CD14-positive monocyte (primary cell): ENCODE results near the gene SLC29A1. TPM values are rescaled to one million over a fixed set of nuclear protein-coding genes. Genes with fewer than 3 reads are reported as not detected.

Experiments used
- DNase-seq, 3 donors: peaks; one replicate each; pipeline ENCODE4 v3.0.0-alpha.2; 2011 to 2022
- H2AFZ ChIP-seq: 2 replicates; pipeline ENCODE4 v1.6.0; 2012; ENCODE audit warnings: mild to moderate bottlenecking, low read depth, low read length, inconsistent platforms; ENCODE audit not compliant: insufficient read depth, poor library complexity, severe bottlenecking
- H3K27ac ChIP-seq, 2 donors: 1 replicate in 1 of 2; 2 replicates in 1 of 2; pipeline ENCODE4 v1.5.1; 2012 to 2013; ENCODE audit warnings: low read length in 2 of 2, control low read depth in 1 of 2, inconsistent platforms in 1 of 2, low read depth in 1 of 2, mild to moderate bottlenecking in 1 of 2
- H3K27me3 ChIP-seq, 2 donors: one replicate each; pipeline versions ENCODE4 v1.6.0 to v1.6.1; 2011 to 2013; ENCODE audit warnings: low read length in 2 of 2; ENCODE audit not compliant: control insufficient read depth in 2 of 2, insufficient read depth in 2 of 2
- H3K36me3 ChIP-seq, 2 donors: replicated peaks in 1 of 2; 1 replicate in 1 of 2; 2 replicates in 1 of 2; pipeline versions ENCODE4 v1.5.1 to v1.6.1; 2012 to 2013; ENCODE audit warnings: low read length in 2 of 2, control low read depth in 1 of 2, inconsistent platforms in 1 of 2, mild to moderate bottlenecking in 1 of 2; ENCODE audit not compliant: insufficient read depth in 2 of 2, control insufficient read depth in 1 of 2
- H3K4me1 ChIP-seq, 2 donors: 1 replicate in 1 of 2; 2 replicates in 1 of 2; pipeline versions ENCODE4 v1.5.1 to v1.6.1; 2012 to 2013; ENCODE audit warnings: low read length in 2 of 2, control low read depth in 1 of 2, inconsistent platforms in 1 of 2, mild to moderate bottlenecking in 1 of 2, moderate library complexity in 1 of 2; ENCODE audit not compliant: insufficient read depth in 2 of 2, control insufficient read depth in 1 of 2
- H3K4me2 ChIP-seq: replicated peaks from 2 replicates; pipeline ENCODE3; 2012; ENCODE audit warnings: low read length, moderate library complexity, mild to moderate bottlenecking; ENCODE audit not compliant: poor library complexity, severe bottlenecking; ENCODE audit errors: extremely low read depth
- H3K4me3 ChIP-seq, 3 experiments: fragments of 200-600 bp in 1 of 3; sonication (generic) in 1 of 3; replicated peaks in 1 of 3; 1 replicate in 2 of 3; 2 replicates in 1 of 3; pipeline ENCODE4 v1.5.1; 2011 to 2013; ENCODE audit warnings: low read length in 3 of 3, mild to moderate bottlenecking in 3 of 3, control low read depth in 2 of 3, low read depth in 2 of 3, inconsistent platforms in 1 of 3, moderate library complexity in 1 of 3
- H3K79me2 ChIP-seq: 2 replicates; pipeline ENCODE4 v1.6.0; 2012; ENCODE audit warnings: mild to moderate bottlenecking, control low read depth, inconsistent platforms, low read length, moderate library complexity; ENCODE audit not compliant: insufficient read depth
- H3K9ac ChIP-seq: 2 replicates; pipeline ENCODE4 v1.6.0; 2017; ENCODE audit warnings: low read length, mild to moderate bottlenecking; ENCODE audit not compliant: insufficient read depth, poor library complexity, severe bottlenecking
- H3K9me3 ChIP-seq, 2 donors: replicated peaks in 1 of 2; 1 replicate in 1 of 2; 2 replicates in 1 of 2; pipeline versions ENCODE4 v1.5.1 to v1.6.1; 2012 to 2013; ENCODE audit warnings: low read length in 2 of 2, control low read depth in 1 of 2; ENCODE audit not compliant: control insufficient read depth in 1 of 2, insufficient read depth in 1 of 2
- H4K20me1 ChIP-seq: 2 replicates; pipeline ENCODE4 v1.6.0; 2012; ENCODE audit warnings: mild to moderate bottlenecking, low read length, control low read depth, moderate library complexity; ENCODE audit not compliant: insufficient read depth
- H3K27ac Mint-ChIP-seq, 7 donors: one replicate each; pipeline ENCODE4 v1.8.0; 2020; ENCODE audit warnings: mild to moderate bottlenecking in 7 of 7, mixed read lengths in 7 of 7, moderate library complexity in 6 of 7, inconsistent platforms in 2 of 7
- H3K27me3 Mint-ChIP-seq, 3 donors: one replicate each; pipeline ENCODE4 v1.8.0; 2021 to 2022; ENCODE audit warnings: low read depth in 3 of 3, mild to moderate bottlenecking in 3 of 3, mixed read lengths in 3 of 3, moderate library complexity in 3 of 3, inconsistent platforms in 1 of 3
- H3K36me3 Mint-ChIP-seq, 2 donors: one replicate each; pipeline ENCODE4 v1.8.0; 2020; ENCODE audit warnings: mixed read lengths in 2 of 2, inconsistent platforms in 1 of 2, mild to moderate bottlenecking in 1 of 2
- H3K4me1 Mint-ChIP-seq: one replicate; pipeline ENCODE4 v1.8.0; 2020; ENCODE audit warnings: mild to moderate bottlenecking, mixed read lengths
- H3K4me3 Mint-ChIP-seq, 2 donors: one replicate each; pipeline ENCODE4 v1.8.0; 2020; ENCODE audit warnings: mild to moderate bottlenecking in 2 of 2, mixed read lengths in 2 of 2, moderate library complexity in 1 of 2
- H3K9me3 Mint-ChIP-seq, 7 donors: one replicate each; pipeline ENCODE4 v1.8.0; 2020 to 2022; ENCODE audit warnings: mixed read lengths in 7 of 7, mild to moderate bottlenecking in 6 of 7, moderate library complexity in 6 of 7, inconsistent platforms in 2 of 7
- CTCF ChIP-seq: fragments of 200-600 bp; IDR thresholded peaks from one replicate; pipeline ENCODE4 v1.8.0; 2022; ENCODE audit warnings: antibody characterized with exemption, mild to moderate bottlenecking
- WGBS: methylation state at CpG from one replicate; pipeline ENCODE4 v1.1.5; 2013; ENCODE audit warnings: missing lambda C conversion rate; ENCODE audit not compliant: insufficient coverage; 5-methylcytosine and 5-hydroxymethylcytosine counted together
- intact Hi-C, 2 donors: fragments of 100-400 bp; cut with micrococcal nuclease; formaldehyde crosslinking; loops; one replicate each; pipeline versions ENCODE4 v1.15.0 to v1.15.1; 2023
- polyA plus RNA-seq, 3 donors: library from polyadenylated mRNA; depleted of rRNA in 1 of 3; unstranded in 2 of 3; stranded (reverse) in 1 of 3; fragments of 300-500 nt in 2 of 3; fragments of >200 nt in 1 of 3; fragmentation: Illumina TruSeq in 2 of 3; gene quantifications; 1 replicate in 2 of 3; 2 replicates in 1 of 3; pipeline ENCODE4 v1.2.3, GENCODE V29; 2012 to 2021

SLC29A1 gene
- polyA plus RNA-seq, 3 donors, result 14.3 to 23.2 (median 15.0) TPM

GRCh38 chr6:44255105-44255808 lies 31.9 kb downstream of the SLC29A1 start:
- peak overlapping the region in 3 of 7 donors; percentile 54 to 72 (median 60) for H3K27ac Mint-ChIP-seq
- H3K9me3 Mint-ChIP-seq, result no peaks in the 10 kb centered on the region
- Histone ChIP-seq H3K4me1 (peaks cover 18 to 33% of the 10 kb centered on the region in 2 donors), H3K4me2 (no peak overlapping the region), H3K4me3 (no peak overlapping the region), H3K9ac (no peak overlapping the region), H3K9me3 (no peaks in the 10 kb centered on the region), H3K79me2 (peaks cover 15% of the 10 kb centered on the region), H3K27ac (no peak overlapping the region), H2AFZ (no peak overlapping the region), H3K36me3 (peaks cover 70 to 83% of the 10 kb centered on the region in 2 donors), H3K27me3 (no peaks in the 10 kb centered on the region), H4K20me1 (peaks cover 94% of the 10 kb centered on the region)
- no peak for TF ChIP-seq CTCF
- H3K4me1 Mint-ChIP-seq, result peaks cover 46% of the 10 kb centered on the region
- no peak for DNase-seq
- peaks cover 0 to 6% (median 2%) of the 10 kb centered on the region in 3 donors for H3K27me3 Mint-ChIP-seq
- 84% methylated on average over 10 of the region's 16 CpGs for WGBS
- H3K4me3 Mint-ChIP-seq, result peak overlapping the region in 1 of 2 donors; percentile 1
- H3K36me3 Mint-ChIP-seq, result peaks cover 73 to 77% of the 10 kb centered on the region in 2 donors
- intact Hi-C loops, result loop anchor here (5.0 kb wide), 3 partner anchors 33 to 158 kb away; partner anchors contain the start of gene SLC29A1 (in 2 of the 2)

- Histone ChIP-seq H3K4me1 (peaks cover 18 to 41% of the 10 kb centered on the region in 2 donors), H3K4me3 (peak overlapping the region; percentile 49 to 85 (median 69)), H3K79me2 (peaks cover 15% of the 10 kb centered on the region), H3K36me3 (peaks cover 70 to 83% of the 10 kb centered on the region in 2 donors), H3K27me3 (no peaks in the 10 kb centered on the region), H3K27ac (no peak overlapping the region), H3K4me2 (peak overlapping the region; percentile 99), H3K9ac (peak overlapping the region; percentile 77), H4K20me1 (peaks cover 94% of the 10 kb centered on the region), H3K9me3 (no peaks in the 10 kb centered on the region), H2AFZ (peak overlapping the region; percentile 57)
- H3K4me3 Mint-ChIP-seq, result peak overlapping the region; percentile 79 to 84
- H3K36me3 Mint-ChIP-seq, result peaks cover 73 to 77% of the 10 kb centered on the region in 2 donors
- DNase-seq, result no peak
- H3K27me3 Mint-ChIP-seq, result peaks cover 0 to 6% (median 2%) of the 10 kb centered on the region in 3 donors
- peak overlapping the region in 6 of 7 donors; percentile 13 to 78 (median 70) for H3K27ac Mint-ChIP-seq
- peaks cover 47% of the 10 kb centered on the region for H3K4me1 Mint-ChIP-seq
- intact Hi-C loops, result loop anchor here (5.0 kb wide), 3 partner anchors 34 to 159 kb away; partner anchors contain the start of gene SLC29A1 (in 2 of the 2)
- no peaks in the 10 kb centered on the region for H3K9me3 Mint-ChIP-seq
- 26% methylated on average over 13 of the region's 15 CpGs for WGBS
- TF ChIP-seq CTCF, result no peak
Observed at GRCh38 chr6:44255871-44256774, 32.7 kb downstream of the SLC29A1 start.
